Suprapubic skin (tissue), 4 donors: Measurements from ENCODE around the gene CXorf51A. TPM values are rescaled to one million over a fixed set of nuclear protein-coding genes. Genes with fewer than 3 reads are reported as not detected.
"Not testable (repeated sequence)": the region's sequence is repeated elsewhere in the genome, so short reads cannot be mapped to it uniquely, and the experiment has no call there.

Experiments
- DNase-seq, 2 donors: peaks; one replicate each; pipeline ENCODE4 v3.0.0-alpha.2; 2019; ENCODE audit warnings: low spot score in 2 of 2
- H3K27ac ChIP-seq: fragments of 200-600 bp; sonication (generic); one replicate; pipeline ENCODE4 v1.5.1; 2019
- H3K27me3 ChIP-seq: fragments of 200-600 bp; sonication (generic); one replicate; pipeline ENCODE4 v1.5.1; 2019
- H3K36me3 ChIP-seq: fragments of 200-600 bp; sonication (generic); one replicate; pipeline ENCODE4 v1.5.1; 2019
- H3K4me1 ChIP-seq: fragments of 200-600 bp; sonication (generic); one replicate; pipeline ENCODE4 v1.5.1; 2019
- H3K4me3 ChIP-seq: fragments of 200-600 bp; sonication (generic); one replicate; pipeline ENCODE4 v1.5.1; 2019; ENCODE audit warnings: mild to moderate bottlenecking
- H3K9me3 ChIP-seq: fragments of 200-600 bp; sonication (generic); one replicate; pipeline ENCODE4 v1.5.1; 2019
- CTCF ChIP-seq, 2 donors: fragments of 200-600 bp in 1 of 2; fragments of 450-650 bp in 1 of 2; sonication (generic) in 1 of 2; IDR thresholded peaks; one replicate each; pipeline ENCODE4 v1.5.1; 2016 to 2019; ENCODE audit warnings: antibody characterized with exemption in 2 of 2, mild to moderate bottlenecking in 1 of 2, moderate library complexity in 1 of 2
- EP300 ChIP-seq: sonication (generic); formaldehyde crosslinking; IDR thresholded peaks from one replicate; pipeline ENCODE4 v1.6.1; 2017; ENCODE audit warnings: antibody characterized with exemption
- POLR2A ChIP-seq, 2 donors: fragments of 450-650 bp; IDR thresholded peaks; one replicate each; pipeline ENCODE4 v1.6.1; 2017; ENCODE audit warnings: antibody characterized with exemption in 2 of 2, mild to moderate bottlenecking in 2 of 2, moderate library complexity in 2 of 2
- POLR2AphosphoS5 ChIP-seq, 3 donors: sonication (generic); formaldehyde crosslinking; IDR thresholded peaks; one replicate each; pipeline ENCODE4 v1.6.1; 2017; ENCODE audit warnings: antibody characterized with exemption in 3 of 3
- WGBS: methylation state at CpG from one replicate; pipeline ENCODE4 v1.1.5; 2018; 5-methylcytosine and 5-hydroxymethylcytosine counted together
- total RNA-seq, 4 donors: library from RNA; depleted of rRNA; stranded (reverse); fragments of >200 nt; gene quantifications; one replicate each; pipeline ENCODE4 v1.1.0, GENCODE V29; 2016

Gene CXorf51A
- total RNA-seq, result not detected

DNA sequence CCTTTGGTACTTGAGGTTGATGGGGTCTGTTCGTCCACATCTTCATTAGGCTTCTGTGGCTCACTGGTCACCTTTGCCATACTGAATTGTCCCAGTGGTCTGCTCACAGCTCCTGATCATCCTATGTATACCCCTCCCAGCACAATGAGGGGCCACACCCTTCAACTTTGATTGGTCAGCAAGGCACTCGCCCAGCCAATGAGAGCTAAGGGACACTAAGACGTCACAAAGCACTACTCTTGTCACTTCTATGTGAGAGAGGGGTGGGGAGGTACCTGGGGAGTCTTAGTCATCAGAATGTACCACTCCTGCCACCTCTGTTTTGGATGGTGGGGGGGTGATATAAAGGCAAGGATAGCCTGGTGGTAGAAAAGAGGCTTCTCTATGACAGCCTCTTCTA, at the start of gene CXorf51A:
CXorf51A (minus strand) TSS at position 101 of the 400 bp plus-strand sequence; CDS start at position 80, 21 bp downstream.
- not testable (repeated sequence) for H3K36me3 ChIP-seq, H3K9me3 ChIP-seq, DNase-seq, H3K27me3 ChIP-seq, H3K27ac ChIP-seq, H3K4me3 ChIP-seq, H3K4me1 ChIP-seq
- WGBS, result no CpG with 5 or more reads among the region's 3 CpGs

DNA sequence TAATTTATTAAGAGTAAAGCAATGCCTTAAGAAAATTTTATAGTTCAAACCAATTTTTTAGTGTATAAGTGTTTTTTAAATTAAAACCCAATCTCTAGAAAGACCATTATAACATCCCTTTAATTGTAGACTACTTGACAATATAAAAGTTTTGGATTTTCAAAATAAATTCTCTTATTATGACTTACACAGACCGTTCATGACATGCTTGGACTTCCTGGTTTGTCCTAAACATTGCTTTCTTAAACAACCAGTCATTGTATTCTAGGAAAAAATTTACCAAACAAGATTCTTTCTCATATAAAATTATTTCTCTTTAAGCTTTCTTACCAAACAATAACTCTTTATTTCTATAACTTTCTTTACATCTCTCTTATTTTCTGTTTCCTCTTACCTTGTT, 49.0 kb upstream of the CXorf51A start:
- H3K4me1 ChIP-seq, result no peaks in the 10 kb centered on the region
- TF ChIP-seq EP300 (no peak), POLR2A (IDR thresholded peaks at IDR 0.05) (no peak), CTCF (IDR thresholded peaks at IDR 0.05) (no peak), POLR2AphosphoS5 (IDR thresholded peaks at IDR 0.05) (no peak)
- H3K9me3 ChIP-seq, result no peaks in the 10 kb centered on the region
- H3K27ac ChIP-seq, result no peak overlapping the region
- no peak overlapping the region for H3K4me3 ChIP-seq
- DNase-seq, result no peak
- H3K27me3 ChIP-seq, result no peaks in the 10 kb centered on the region
- no peaks in the 10 kb centered on the region for H3K36me3 ChIP-seq
- 12% methylated on average over 1 of the region's 1 CpG for WGBS

DNA sequence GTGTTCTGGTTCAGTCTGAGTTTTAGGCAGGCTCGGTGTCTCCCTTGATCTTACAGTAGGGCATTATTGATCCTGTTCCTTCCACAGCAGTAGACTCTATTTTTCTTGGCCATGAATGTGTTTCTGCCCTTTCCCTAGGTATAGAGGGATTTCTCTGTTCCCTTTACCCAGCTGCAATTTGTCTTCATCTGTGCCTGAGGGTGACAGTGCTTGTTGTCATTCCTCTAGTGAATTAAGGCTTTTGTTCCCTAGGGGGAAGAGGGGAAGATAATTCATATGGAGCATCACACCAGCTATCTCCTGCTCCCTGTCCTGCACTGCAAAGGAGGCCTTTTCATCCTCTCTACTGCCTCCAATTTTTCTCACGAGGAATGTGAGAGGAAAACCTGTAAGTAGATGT, 39.7 kb upstream of the CXorf51A start:
- no peak for DNase-seq
- 36% methylated on average over 2 of the region's 2 CpGs for WGBS
- Histone ChIP-seq H3K27me3 (no peaks in the 10 kb centered on the region), H3K4me3 (no peak overlapping the region), H3K9me3 (no peaks in the 10 kb centered on the region), H3K27ac (no peak overlapping the region), H3K36me3 (no peaks in the 10 kb centered on the region), H3K4me1 (no peaks in the 10 kb centered on the region)
- TF ChIP-seq CTCF (IDR thresholded peaks at IDR 0.05), result no peak
- no peak for TF ChIP-seq POLR2AphosphoS5 (IDR thresholded peaks at IDR 0.05)
- TF ChIP-seq EP300, result no peak
- no peak for TF ChIP-seq POLR2A (IDR thresholded peaks at IDR 0.05)

DNA sequence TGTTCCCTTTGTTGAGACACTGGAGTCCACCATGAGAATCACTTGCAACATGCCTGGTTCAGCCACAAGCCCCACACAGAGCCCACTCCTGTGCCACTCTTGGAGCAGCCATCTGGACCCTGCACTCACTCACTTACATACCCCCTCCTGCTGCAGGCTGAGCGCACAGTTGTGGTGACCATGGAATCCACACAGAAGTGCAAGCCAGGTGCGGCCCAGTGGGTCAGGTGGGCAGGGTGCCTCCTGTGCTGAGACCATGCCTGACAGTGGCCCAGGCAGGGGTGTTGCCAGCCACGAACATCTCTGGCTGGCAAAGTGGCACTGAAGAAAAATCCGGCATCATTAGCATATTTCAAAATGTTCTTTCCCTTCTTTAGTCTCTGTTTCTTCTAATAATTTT, 17.4 kb upstream of the CXorf51A start:
- TF ChIP-seq EP300 (no peak), POLR2A (IDR thresholded peaks at IDR 0.05) (no peak), CTCF (IDR thresholded peaks at IDR 0.05) (no peak), POLR2AphosphoS5 (IDR thresholded peaks at IDR 0.05) (no peak)
- WGBS, result 83% methylated on average over 4 of the region's 4 CpGs

GRCh38 chrX:146809471-146809870, 5.1 kb downstream of the CXorf51A start, which contains the start of gene CXorf51B:
CXorf51B (plus strand) TSS chrX:146809771; CDS start chrX:146809792, 21 bp downstream.
- H3K27me3 ChIP-seq, H3K4me1 ChIP-seq, H3K27ac ChIP-seq, DNase-seq, H3K36me3 ChIP-seq, H3K4me3 ChIP-seq, H3K9me3 ChIP-seq: not testable (repeated sequence)
- no CpG with 5 or more reads among the region's 3 CpGs for WGBS

More for the DNA sequence above, 17.4 kb upstream of the CXorf51A start:
- H3K27ac ChIP-seq, result no peak overlapping the region
- H3K4me3 ChIP-seq, result no peak overlapping the region
- no peaks in the 10 kb centered on the region for H3K4me1 ChIP-seq
- no peaks in the 10 kb centered on the region for H3K36me3 ChIP-seq
- no peak for DNase-seq
- H3K9me3 ChIP-seq, result no peaks in the 10 kb centered on the region
- H3K27me3 ChIP-seq, result no peaks in the 10 kb centered on the region

Other genes starting within 250 kb of the CXorf51A start
- not detected for gene CXorf51B, start 5.0 kb downstream of the CXorf51A start, total RNA-seq